ENCODE measurements around the gene MGLL.

- no peak for TF ChIP-seq CTCF (IDR thresholded peaks at IDR 0.05)
- no peak for TF ChIP-seq POLR2A (IDR thresholded peaks at IDR 0.05)
Observed at GRCh38 chr3:127851899-127852298, 29.6 kb upstream of the MGLL start.

Measured in breast epithelium (tissue), 3 donors.